ENCODE data around the gene SLC25A47. TPM values are rescaled to one million over a fixed set of nuclear protein-coding genes. Genes with fewer than 3 reads are reported as not detected.

Gene SLC25A47
- total RNA-seq, 1 experiment from 2014 or later = not detected

DNA sequence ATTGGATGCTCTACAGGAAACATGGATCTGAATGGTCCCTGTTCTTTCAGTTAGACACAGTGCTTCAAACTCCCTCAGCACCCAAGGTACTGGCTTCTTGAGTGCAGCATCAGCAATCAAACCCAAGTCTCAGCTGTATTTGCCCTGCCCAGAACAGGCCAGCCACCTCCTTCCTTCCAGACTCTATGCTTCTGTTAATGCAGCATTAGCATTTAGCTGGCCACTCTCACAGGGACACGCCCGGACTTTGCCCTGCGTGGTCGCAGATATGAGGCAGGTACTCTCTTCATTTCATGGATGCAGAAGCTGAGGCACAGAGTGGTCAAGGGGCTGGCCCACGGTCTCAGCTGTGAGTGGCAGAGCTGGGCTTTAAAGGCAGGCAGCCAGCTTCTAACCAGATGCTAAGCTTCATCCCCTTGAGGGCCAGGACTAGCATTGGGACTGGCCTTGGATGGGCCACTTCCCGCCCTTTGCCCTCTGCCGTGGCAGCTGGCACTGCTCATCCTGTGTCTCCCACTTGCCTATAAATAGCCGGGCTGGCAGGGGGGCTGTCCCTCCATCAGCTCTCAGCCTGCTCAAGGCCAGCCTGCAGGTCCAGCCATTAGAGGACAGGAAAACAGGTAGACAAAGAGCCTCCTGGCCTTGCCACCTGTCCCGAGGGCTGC, 1.5 kb upstream of the SLC25A47 start:
- H3K9me3 ChIP-seq (ENCODE audit: low read length) = no peaks in the 10 kb centered on the region
- peaks cover 11% of the 10 kb centered on the region for H3K4me1 ChIP-seq (ENCODE audit: low read length)
- no peaks in the 10 kb centered on the region for H4K20me1 ChIP-seq (ENCODE audit: insufficient read depth, low read depth, low read length)
- no peak overlapping the region for H3K9ac ChIP-seq (ENCODE audit: low read length)
- DNase-seq = no peak
- H3K9me2 ChIP-seq (replicated peaks; ENCODE audit: insufficient read depth, low read length) = no peaks in the 10 kb centered on the region
- no peak overlapping the region for H2AFZ ChIP-seq (ENCODE audit: low read length)
- no peaks in the 10 kb centered on the region for H3K36me3 ChIP-seq (ENCODE audit: insufficient read depth, low read length)
- H3K27ac ChIP-seq (ENCODE audit: low read length) = no peak overlapping the region
- H3K27me3 ChIP-seq (ENCODE audit: low read length) = no peaks in the 10 kb centered on the region; the same call in 1 of the 2 replicates
- no peaks in the 10 kb centered on the region for H3K79me2 ChIP-seq (ENCODE audit: low read length)
- H3K4me3 ChIP-seq (ENCODE audit: low read length) = no peak overlapping the region
- no peak overlapping the region for H3K4me2 ChIP-seq (ENCODE audit: low read depth, low read length, poor library complexity, severe bottlenecking)

DNA sequence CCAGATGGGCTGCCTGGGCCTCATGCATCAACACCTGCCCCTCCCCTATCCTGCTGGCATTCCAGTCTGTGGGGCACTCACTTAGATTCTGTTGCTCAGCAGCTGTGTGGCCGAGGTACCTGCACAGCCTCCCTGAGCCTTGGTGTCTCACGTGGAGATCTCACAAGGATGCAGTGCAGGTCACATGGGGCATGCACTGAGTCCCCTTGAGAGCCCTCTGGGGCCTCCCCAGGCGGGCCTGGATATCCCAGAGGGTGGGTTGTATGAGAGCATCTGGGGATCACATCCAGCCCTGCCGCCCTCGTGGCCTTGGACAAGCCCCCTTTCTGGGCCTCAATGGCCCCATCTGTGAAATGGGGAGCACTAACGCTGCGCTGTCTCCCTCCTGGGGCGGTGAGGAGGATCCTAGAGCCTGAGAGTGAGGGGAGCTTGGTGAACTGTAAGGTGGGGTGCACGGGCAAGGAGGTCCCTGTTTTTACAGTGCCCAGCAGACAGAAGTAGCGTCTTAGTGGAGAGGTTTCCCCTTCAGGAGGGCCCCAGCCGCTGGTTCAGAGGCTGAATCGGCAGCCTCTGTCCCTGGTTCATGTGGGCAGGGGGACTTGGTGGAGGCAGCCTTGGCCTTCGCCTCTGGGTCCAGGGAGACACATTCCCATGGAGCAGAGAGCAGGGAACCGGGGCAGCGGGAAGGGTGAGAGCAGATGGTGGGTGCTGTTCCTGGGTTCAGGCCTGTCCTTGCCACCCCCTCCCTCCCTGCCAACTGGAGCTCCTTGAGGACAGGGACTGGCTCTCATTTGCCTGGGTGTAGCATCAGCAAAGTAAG, 791 bp upstream of the SLC25A47 start:
- H2AFZ ChIP-seq (ENCODE audit: low read length) = no peak overlapping the region
- DNase-seq = no peak
- no peaks in the 10 kb centered on the region for H3K9me2 ChIP-seq (replicated peaks; ENCODE audit: insufficient read depth, low read length)
- no peaks in the 10 kb centered on the region for H3K79me2 ChIP-seq (ENCODE audit: low read length)
- peaks cover 11% of the 10 kb centered on the region for H3K4me1 ChIP-seq (ENCODE audit: low read length)
- no peaks in the 10 kb centered on the region; the same call in 1 of the 2 replicates for H3K27me3 ChIP-seq (ENCODE audit: low read length)
- no peaks in the 10 kb centered on the region for H4K20me1 ChIP-seq (ENCODE audit: insufficient read depth, low read depth, low read length)
- no peak overlapping the region for H3K27ac ChIP-seq (ENCODE audit: low read length)
- H3K9me3 ChIP-seq (ENCODE audit: low read length) = no peaks in the 10 kb centered on the region
- H3K9ac ChIP-seq (ENCODE audit: low read length) = no peak overlapping the region
- H3K4me3 ChIP-seq (ENCODE audit: low read length) = no peak overlapping the region
- no peak overlapping the region for H3K4me2 ChIP-seq (ENCODE audit: low read depth, low read length, poor library complexity, severe bottlenecking)
- no peaks in the 10 kb centered on the region for H3K36me3 ChIP-seq (ENCODE audit: insufficient read depth, low read length)

DNA sequence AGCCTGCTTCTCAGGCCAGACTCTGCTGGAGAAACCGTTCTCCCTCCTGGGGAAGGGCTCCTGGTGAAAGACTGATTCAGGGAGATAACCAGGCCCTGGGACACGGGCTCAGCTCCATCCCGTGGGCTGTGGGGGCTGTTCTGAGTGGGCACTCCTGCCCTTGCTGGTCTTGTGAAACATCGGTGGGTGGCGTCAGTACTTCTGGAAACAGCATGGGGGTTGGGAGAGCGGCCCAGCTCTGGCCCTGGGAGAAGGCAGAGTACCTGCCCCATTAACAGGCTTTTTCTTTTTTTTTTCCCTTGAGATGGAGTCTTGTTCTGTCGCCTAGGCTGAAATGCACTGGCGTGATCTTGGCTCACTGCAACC, 786 bp downstream of the SLC25A47 start:
- Histone ChIP-seq H2AFZ (ENCODE audit: low read length) (no peak overlapping the region), H3K9ac (ENCODE audit: low read length) (no peak overlapping the region), H3K4me2 (ENCODE audit: low read depth, low read length, poor library complexity, severe bottlenecking) (no peak overlapping the region)

DNA sequence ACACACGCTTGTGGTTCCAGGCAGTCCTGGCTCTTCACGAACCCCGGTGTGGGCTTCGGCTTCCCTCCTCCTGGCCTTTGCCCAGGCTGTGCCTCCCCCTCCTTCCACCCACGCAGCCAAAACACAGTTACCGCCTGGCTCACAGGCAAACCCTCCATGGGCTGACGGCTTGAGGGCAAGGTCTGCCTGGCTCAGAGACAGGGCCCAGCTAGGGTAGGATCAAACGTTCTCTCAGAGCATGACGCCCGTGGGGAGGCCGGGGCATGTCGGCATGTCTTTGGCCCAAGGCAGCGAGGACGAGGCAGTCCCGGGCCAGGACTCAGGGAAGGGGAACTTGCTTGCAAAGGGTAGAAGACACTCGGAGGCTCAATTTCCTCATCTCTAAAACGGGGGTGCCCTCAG, 2.1 kb downstream of the SLC25A47 start:
- H3K9me2 ChIP-seq (replicated peaks; ENCODE audit: insufficient read depth, low read length) = no peaks in the 10 kb centered on the region
- H3K79me2 ChIP-seq (ENCODE audit: low read length) = no peaks in the 10 kb centered on the region
- no peak overlapping the region for H3K4me3 ChIP-seq (ENCODE audit: low read length)
- H3K27ac ChIP-seq (ENCODE audit: low read length) = no peak overlapping the region
- H4K20me1 ChIP-seq (ENCODE audit: insufficient read depth, low read depth, low read length) = no peaks in the 10 kb centered on the region
- H3K9me3 ChIP-seq (ENCODE audit: low read length) = no peaks in the 10 kb centered on the region
- no peak overlapping the region for H2AFZ ChIP-seq (ENCODE audit: low read length)
- no peaks in the 10 kb centered on the region; the same call in 1 of the 2 replicates for H3K27me3 ChIP-seq (ENCODE audit: low read length)
- H3K36me3 ChIP-seq (ENCODE audit: insufficient read depth, low read length) = no peaks in the 10 kb centered on the region
- no peak for DNase-seq
- H3K4me1 ChIP-seq (ENCODE audit: low read length) = no peaks in the 10 kb centered on the region
- H3K9ac ChIP-seq (ENCODE audit: low read length) = no peak overlapping the region
- no peak overlapping the region for H3K4me2 ChIP-seq (ENCODE audit: low read depth, low read length, poor library complexity, severe bottlenecking)

More for the DNA sequence above, 786 bp downstream of the SLC25A47 start:
- DNase-seq = no peak
- Histone ChIP-seq H3K9me2 (replicated peaks; ENCODE audit: insufficient read depth, low read length) (no peaks in the 10 kb centered on the region), H3K27me3 (ENCODE audit: low read length) (no peaks in the 10 kb centered on the region; the same call in 1 of the 2 replicates), H3K9me3 (ENCODE audit: low read length) (no peaks in the 10 kb centered on the region), H3K4me1 (ENCODE audit: low read length) (no peaks in the 10 kb centered on the region), H4K20me1 (ENCODE audit: insufficient read depth, low read depth, low read length) (no peaks in the 10 kb centered on the region), H3K4me3 (ENCODE audit: low read length) (no peak overlapping the region), H3K36me3 (ENCODE audit: insufficient read depth, low read length) (no peaks in the 10 kb centered on the region), H3K79me2 (ENCODE audit: low read length) (no peaks in the 10 kb centered on the region), H3K27ac (ENCODE audit: low read length) (no peak overlapping the region)

DNA sequence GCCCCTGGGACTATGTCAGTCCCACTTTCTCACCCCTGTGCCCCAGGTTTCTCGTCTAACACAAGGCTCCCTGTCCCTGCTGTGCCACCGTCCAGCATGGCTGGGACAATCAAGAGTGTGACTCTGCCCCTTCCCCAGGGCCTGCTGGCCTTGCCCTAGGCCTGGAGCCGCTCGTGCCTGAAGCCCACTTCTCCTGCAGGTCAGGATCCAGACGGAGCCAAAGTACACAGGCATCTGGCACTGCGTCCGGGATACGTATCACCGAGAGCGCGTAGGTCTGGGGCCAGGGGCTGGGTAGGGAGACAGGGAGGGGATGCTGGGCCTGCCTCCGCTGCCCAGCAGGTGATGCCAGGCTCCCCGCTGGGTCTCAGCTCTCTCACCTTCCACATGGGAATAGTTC, 2.8 kb downstream of the SLC25A47 start:
- Histone ChIP-seq H3K9me2 (replicated peaks; ENCODE audit: insufficient read depth, low read length) (no peaks in the 10 kb centered on the region), H3K9ac (ENCODE audit: low read length) (no peak overlapping the region), H3K4me2 (ENCODE audit: low read depth, low read length, poor library complexity, severe bottlenecking) (no peak overlapping the region)

DNA sequence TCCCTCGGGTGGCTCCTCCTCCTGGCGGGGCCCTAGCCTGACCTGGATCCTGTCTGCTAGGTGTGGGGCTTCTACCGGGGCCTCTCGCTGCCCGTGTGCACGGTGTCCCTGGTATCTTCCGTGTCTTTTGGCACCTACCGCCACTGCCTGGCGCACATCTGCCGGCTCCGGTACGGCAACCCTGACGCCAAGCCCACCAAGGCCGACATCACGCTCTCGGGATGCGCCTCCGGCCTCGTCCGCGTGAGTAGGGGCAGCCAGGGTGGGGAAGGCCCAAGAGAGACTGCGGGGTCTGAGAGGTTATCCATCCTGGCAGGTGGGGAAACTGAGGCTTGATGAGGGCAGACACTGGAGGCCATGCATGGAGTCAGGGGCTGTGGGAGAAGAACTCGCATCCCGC, 4.0 kb downstream of the SLC25A47 start:
- no peaks in the 10 kb centered on the region for H4K20me1 ChIP-seq (ENCODE audit: insufficient read depth, low read depth, low read length)
- no peak for DNase-seq
- no peak overlapping the region for H2AFZ ChIP-seq (ENCODE audit: low read length)
- H3K4me3 ChIP-seq (ENCODE audit: low read length) = no peak overlapping the region
- H3K27me3 ChIP-seq (ENCODE audit: low read length) = no peaks in the 10 kb centered on the region; the same call in 1 of the 2 replicates
- H3K9me3 ChIP-seq (ENCODE audit: low read length) = no peaks in the 10 kb centered on the region
- H3K9ac ChIP-seq (ENCODE audit: low read length) = no peak overlapping the region
- H3K27ac ChIP-seq (ENCODE audit: low read length) = no peak overlapping the region
- H3K9me2 ChIP-seq (replicated peaks; ENCODE audit: insufficient read depth, low read length) = no peaks in the 10 kb centered on the region
- H3K36me3 ChIP-seq (ENCODE audit: insufficient read depth, low read length) = no peaks in the 10 kb centered on the region
- H3K4me1 ChIP-seq (ENCODE audit: low read length) = peaks cover 3% of the 10 kb centered on the region
- H3K4me2 ChIP-seq (ENCODE audit: low read depth, low read length, poor library complexity, severe bottlenecking) = no peak overlapping the region
- no peaks in the 10 kb centered on the region for H3K79me2 ChIP-seq (ENCODE audit: low read length)

More for the DNA sequence above, 2.8 kb downstream of the SLC25A47 start:
- Histone ChIP-seq H2AFZ (ENCODE audit: low read length) (no peak overlapping the region), H3K4me1 (ENCODE audit: low read length) (no peaks in the 10 kb centered on the region), H4K20me1 (ENCODE audit: insufficient read depth, low read depth, low read length) (no peaks in the 10 kb centered on the region), H3K79me2 (ENCODE audit: low read length) (no peaks in the 10 kb centered on the region), H3K4me3 (ENCODE audit: low read length) (no peak overlapping the region), H3K27ac (ENCODE audit: low read length) (no peak overlapping the region), H3K27me3 (ENCODE audit: low read length) (no peaks in the 10 kb centered on the region; the same call in 1 of the 2 replicates), H3K9me3 (ENCODE audit: low read length) (no peaks in the 10 kb centered on the region), H3K36me3 (ENCODE audit: insufficient read depth, low read length) (no peaks in the 10 kb centered on the region)
- DNase-seq = no peak

DNA sequence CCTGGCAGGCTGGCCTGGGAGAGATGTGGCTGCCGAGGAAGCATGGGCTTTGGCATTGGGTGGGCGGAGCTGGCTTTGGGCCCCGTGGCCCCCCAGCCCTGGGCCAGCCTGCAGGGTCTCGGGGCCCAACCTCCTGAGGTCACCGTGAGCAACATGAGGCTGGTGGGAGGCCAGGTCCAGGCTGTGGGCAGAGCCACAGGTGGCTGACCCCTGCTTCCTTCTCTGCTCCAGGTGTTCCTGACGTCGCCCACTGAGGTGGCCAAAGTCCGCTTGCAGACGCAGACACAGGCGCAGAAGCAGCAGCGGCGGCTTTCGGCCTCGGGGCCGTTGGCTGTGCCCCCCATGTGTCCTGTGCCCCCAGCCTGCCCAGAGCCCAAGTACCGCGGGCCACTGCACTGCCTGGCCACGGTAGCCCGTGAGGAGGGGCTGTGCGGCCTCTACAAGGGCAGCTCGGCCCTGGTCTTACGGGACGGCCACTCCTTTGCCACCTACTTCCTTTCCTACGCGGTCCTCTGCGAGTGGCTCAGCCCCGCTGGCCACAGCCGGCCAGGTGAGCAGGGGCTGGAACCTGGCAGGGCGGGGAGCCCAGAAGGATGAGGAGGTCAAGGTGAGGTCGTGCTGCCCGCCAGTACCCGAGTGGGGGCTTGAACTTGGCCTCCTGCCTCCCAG, 5.5 kb downstream of the SLC25A47 start:
- no peak for DNase-seq
- H3K27ac ChIP-seq (ENCODE audit: low read length) = no peak overlapping the region
- no peak overlapping the region for H3K9ac ChIP-seq (ENCODE audit: low read length)
- peaks cover 18% of the 10 kb centered on the region for H3K4me1 ChIP-seq (ENCODE audit: low read length)
- H2AFZ ChIP-seq (ENCODE audit: low read length) = no peak overlapping the region
- no peak overlapping the region for H3K4me2 ChIP-seq (ENCODE audit: low read depth, low read length, poor library complexity, severe bottlenecking)
- no peaks in the 10 kb centered on the region for H3K36me3 ChIP-seq (ENCODE audit: insufficient read depth, low read length)
- H3K4me3 ChIP-seq (ENCODE audit: low read length) = no peak overlapping the region
- H3K27me3 ChIP-seq (ENCODE audit: low read length) = no peaks in the 10 kb centered on the region; the same call in 1 of the 2 replicates
- H4K20me1 ChIP-seq (ENCODE audit: insufficient read depth, low read depth, low read length) = peaks cover 3% of the 10 kb centered on the region; the same call in 1 of the 2 replicates
- no peaks in the 10 kb centered on the region for H3K9me3 ChIP-seq (ENCODE audit: low read length)
- no peaks in the 10 kb centered on the region for H3K9me2 ChIP-seq (replicated peaks; ENCODE audit: insufficient read depth, low read length)
- H3K79me2 ChIP-seq (ENCODE audit: low read length) = no peaks in the 10 kb centered on the region
